ENCODE data around the gene CRABP2. TPM values are rescaled to one million over a fixed set of nuclear protein-coding genes. Genes with fewer than 3 reads are reported as not detected.
A peak's percentile ranks its signal among the peaks of the same experiment; 100 is the strongest.

Gene CRABP2
- total RNA-seq, 1 experiment from 2014 or later = 1,115 TPM

GRCh38 chr1:156745881-156746280, 40.5 kb upstream of the CRABP2 start:
- TF ChIP-seq REST (IDR thresholded peaks at IDR 0.05; ENCODE audit: insufficient read depth in 1 of 2, low read depth in 2 of 2, low read length in 1 of 2) = no peak
- TF ChIP-seq TCF7L2 (IDR thresholded peaks at IDR 0.05; ENCODE audit: low read depth, low read length) = no peak
- no peak for TF ChIP-seq CTCF (IDR thresholded peaks at IDR 0.05)
- TF ChIP-seq SIN3A (IDR thresholded peaks at IDR 0.05; ENCODE audit: borderline replicate concordance, insufficient read depth, low read depth, low read length) = no peak
- TF ChIP-seq POLR2AphosphoS5 (IDR thresholded peaks at IDR 0.05; ENCODE audit: low read depth, low read length) = no peak
- Histone ChIP-seq H3K4me1 (ENCODE audit: control insufficient read depth, insufficient read depth, low read length) (peaks cover 61% of the 10 kb centered on the region), H3K27me3 (ENCODE audit: control insufficient read depth, insufficient read depth, low read length) (no peaks in the 10 kb centered on the region), H3K27ac (ENCODE audit: low read length) (peak overlapping the region; percentile 98), H3K36me3 (ENCODE audit: control insufficient read depth, insufficient read depth, low read length) (peaks cover 27% of the 10 kb centered on the region), H3K9me3 (ENCODE audit: control insufficient read depth, insufficient read depth, low read depth, low read length) (no peaks in the 10 kb centered on the region), H3K4me3 (ENCODE audit: low read depth in 2 of 2, low read length in 2 of 2) (peak overlapping the region in 1 of 2 experiments; percentile 61; a peak in 1 of 4 replicates)
- in situ Hi-C loops (cut with HindIII; ENCODE audit: low pct_unique_long_range_greater_than_20kb, low sequenced_read_pairs) = no loop called here
- BruUV-seq (replicated peaks) = no TSS peak
- ChIA-PET POLR2A (no interaction called here), CTCF (no interaction called here)
- DNase-seq (ENCODE audit: low read depth, low spot score) = no peak
- ATAC-seq = no peak
- intact Hi-C loops (cut with micrococcal nuclease; ENCODE audit: unreplicated experiment) = no loop called here

- intact Hi-C loops (cut with micrococcal nuclease; ENCODE audit: unreplicated experiment) = no loop called here
- no peak overlapping the region for H3K4me3 ChIP-seq (ENCODE audit: low read depth in 2 of 2, low read length in 2 of 2)
- in situ Hi-C loops (cut with HindIII; ENCODE audit: low pct_unique_long_range_greater_than_20kb, low sequenced_read_pairs) = no loop called here
- ATAC-seq (no peak), DNase-seq (ENCODE audit: low read depth, low spot score) (no peak)
- no peaks in the 10 kb centered on the region for H3K9me3 ChIP-seq (ENCODE audit: control insufficient read depth, insufficient read depth, low read depth, low read length)
- H3K4me1 ChIP-seq (ENCODE audit: control insufficient read depth, insufficient read depth, low read length) = peaks cover 66% of the 10 kb centered on the region
- peaks cover 24% of the 10 kb centered on the region for H3K36me3 ChIP-seq (ENCODE audit: control insufficient read depth, insufficient read depth, low read length)
- no peaks in the 10 kb centered on the region for H3K27me3 ChIP-seq (ENCODE audit: control insufficient read depth, insufficient read depth, low read length)
- POLR2A ChIA-PET = no interaction called here
- no peak for TF ChIP-seq REST (IDR thresholded peaks at IDR 0.05; ENCODE audit: insufficient read depth in 1 of 2, low read depth in 2 of 2, low read length in 1 of 2)
- TF ChIP-seq CTCF (IDR thresholded peaks at IDR 0.05) = no peak
- TF ChIP-seq TCF7L2 (IDR thresholded peaks at IDR 0.05; ENCODE audit: low read depth, low read length) = no peak
- no peak for TF ChIP-seq POLR2AphosphoS5 (IDR thresholded peaks at IDR 0.05; ENCODE audit: low read depth, low read length)
- TF ChIP-seq SIN3A (IDR thresholded peaks at IDR 0.05; ENCODE audit: borderline replicate concordance, insufficient read depth, low read depth, low read length) = no peak
- BruUV-seq (replicated peaks) = no TSS peak
- H3K27ac ChIP-seq (ENCODE audit: low read length) = peak overlapping the region; percentile 98
- CTCF ChIA-PET = no interaction called here
Measured at GRCh38 chr1:156744786-156745419, 39.5 kb upstream of the CRABP2 start.

All from Panc1 (cell line).